Measurements from ENCODE around the gene TSPAN16. TPM values are rescaled to one million over a fixed set of nuclear protein-coding genes. Genes with fewer than 3 reads are reported as not detected.
A peak's percentile ranks its signal among the peaks of the same experiment; 100 is the strongest.
"Not testable (repeated sequence)": the region's sequence is repeated elsewhere in the genome, so short reads cannot be mapped to it uniquely, and the experiment has no call there.

The TSPAN16 gene
- total RNA-seq, 1 donor from 2014 or later: not detected

DNA sequence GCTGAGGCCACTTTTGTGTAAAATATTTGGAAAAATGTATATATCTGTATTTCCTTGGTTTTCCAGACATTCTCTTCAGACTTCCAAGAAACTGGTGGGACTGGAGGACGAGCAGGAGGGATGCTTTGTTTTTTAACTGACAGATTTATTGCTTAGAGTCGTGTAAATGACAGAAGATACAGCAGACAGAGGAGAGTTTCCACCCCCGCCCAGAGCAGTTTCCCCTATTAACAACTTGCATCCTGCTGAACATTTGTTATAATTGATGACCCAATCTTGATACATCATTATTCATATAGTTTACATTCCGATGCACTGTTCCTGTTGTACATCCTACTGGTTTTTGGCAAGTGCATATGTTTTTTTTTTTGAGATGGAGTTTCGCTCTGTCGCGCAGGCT is 26.6 kb upstream of the TSPAN16 start:
- no peak for ATAC-seq

DNA sequence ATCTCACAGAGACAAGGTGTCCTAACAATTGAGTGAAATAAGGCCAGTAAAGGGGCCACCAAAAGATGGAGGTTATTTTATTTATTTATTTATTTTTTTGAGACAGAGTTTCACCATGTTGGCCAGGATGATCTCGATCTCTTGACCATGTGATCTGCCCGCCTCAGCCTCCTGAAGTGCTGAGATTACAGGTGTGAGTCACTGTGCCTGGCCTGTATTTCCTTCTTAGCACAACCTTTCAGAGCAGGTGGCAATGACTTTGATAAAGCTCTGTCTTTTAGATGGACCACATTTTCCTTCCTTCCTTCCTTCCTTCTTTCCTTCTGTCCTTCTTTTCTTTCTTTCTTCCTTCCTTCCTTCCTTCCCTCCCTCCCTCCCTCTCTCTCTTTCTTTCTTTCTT is 22.7 kb upstream of the TSPAN16 start:
- no peak for ATAC-seq

DNA sequence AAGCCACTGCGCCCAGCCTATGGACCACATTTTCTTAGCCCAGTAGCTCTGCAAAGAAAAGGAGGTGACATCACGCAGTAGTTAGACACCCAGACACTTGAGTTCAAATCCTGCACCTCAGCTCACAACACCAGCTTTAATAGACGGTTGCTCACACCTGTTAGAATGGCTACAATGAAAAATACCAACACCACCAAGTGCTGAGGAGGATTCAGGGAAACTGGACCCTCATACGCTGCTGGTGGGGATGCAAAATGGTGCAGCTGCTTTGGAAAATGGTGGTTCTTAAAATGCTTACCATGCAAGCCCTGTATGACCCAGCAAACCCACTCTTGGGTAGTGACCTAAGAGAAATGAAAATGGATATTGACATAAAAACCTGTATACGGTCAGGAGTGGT is 22.0 kb upstream of the TSPAN16 start:
- ATAC-seq: no peak

DNA sequence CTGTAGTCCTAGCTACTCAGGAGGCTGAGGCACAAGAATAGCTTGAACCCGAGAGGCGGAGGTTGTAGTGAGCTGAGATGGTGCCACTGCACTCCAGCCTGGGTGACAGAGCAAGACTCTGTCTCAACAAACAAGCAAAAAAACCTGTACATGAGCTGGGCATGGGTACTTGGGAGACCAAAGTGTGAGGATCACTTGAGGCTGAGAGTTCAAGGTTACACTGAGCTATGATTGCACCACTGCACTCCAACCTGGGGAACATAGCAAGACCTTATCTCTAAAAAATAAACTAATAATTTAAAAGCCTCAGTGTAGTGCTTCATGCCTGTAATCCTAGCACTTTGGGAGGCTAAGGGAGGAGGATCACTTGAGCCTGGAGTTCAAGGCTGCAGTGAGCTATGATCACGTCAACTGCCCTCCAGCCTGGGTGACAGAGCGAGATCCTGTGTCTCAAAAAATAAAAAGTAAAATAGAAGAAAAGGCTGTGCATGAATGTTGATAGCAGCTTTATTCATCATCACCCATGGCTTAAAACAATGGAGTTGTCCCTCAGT is 21.4 kb upstream of the TSPAN16 start:
- ATAC-seq: no peak

DNA sequence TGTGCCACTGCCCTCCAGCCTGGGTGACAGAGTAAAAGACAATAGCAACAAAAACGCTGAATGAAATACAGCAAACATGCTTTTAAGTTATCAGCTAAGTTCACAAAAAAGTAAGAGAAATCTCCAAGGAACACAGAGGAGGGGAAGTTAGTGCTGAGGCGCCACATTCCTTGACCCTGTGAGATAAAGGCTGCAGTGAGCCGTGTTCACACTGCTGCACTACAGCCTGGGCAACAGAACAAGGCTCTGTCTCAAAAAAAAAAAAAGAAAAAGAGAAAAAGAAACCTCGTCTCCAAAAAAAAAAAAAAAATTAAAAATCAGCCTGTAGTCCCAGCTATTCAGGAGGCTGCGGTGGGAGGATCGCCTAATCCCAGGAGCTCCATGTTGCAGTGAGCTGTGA is 17.3 kb upstream of the TSPAN16 start:
- no peak for ATAC-seq

DNA sequence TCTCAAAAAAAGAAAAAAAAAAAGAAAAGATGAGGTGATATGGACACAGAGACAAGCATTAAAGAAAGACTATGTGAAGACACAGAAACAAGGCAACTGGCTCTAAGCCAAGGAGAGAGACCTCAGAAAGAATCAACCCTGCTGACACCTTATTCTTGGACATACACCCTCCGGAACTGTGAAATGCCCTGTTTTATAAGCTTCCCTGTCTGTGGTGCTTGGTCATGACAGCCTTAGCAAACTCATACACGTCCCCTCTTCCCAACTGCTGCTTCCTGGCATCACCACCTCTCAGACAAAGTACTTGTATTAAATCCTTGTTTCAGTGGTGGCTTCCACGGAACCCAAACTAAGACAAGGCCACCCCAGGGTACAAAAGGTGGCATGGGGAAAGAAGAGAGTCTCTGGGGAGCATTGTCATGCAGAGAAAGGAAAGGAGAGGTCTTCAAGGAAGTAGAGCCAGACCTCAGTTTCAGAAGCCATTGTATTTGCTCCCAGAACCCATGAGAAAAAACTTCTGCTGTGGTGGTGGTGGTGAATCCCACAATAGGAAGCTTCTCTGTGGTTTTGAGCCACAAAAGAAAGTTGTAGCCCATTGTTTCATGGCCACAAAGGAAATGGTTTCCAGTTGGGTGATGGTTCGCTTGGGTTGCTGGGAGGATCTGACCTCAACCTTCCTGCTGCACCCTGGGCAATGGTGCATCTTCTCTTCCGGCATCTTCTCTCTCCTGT is 16.3 kb upstream of the TSPAN16 start:
- peak; percentile 49 for ATAC-seq

DNA sequence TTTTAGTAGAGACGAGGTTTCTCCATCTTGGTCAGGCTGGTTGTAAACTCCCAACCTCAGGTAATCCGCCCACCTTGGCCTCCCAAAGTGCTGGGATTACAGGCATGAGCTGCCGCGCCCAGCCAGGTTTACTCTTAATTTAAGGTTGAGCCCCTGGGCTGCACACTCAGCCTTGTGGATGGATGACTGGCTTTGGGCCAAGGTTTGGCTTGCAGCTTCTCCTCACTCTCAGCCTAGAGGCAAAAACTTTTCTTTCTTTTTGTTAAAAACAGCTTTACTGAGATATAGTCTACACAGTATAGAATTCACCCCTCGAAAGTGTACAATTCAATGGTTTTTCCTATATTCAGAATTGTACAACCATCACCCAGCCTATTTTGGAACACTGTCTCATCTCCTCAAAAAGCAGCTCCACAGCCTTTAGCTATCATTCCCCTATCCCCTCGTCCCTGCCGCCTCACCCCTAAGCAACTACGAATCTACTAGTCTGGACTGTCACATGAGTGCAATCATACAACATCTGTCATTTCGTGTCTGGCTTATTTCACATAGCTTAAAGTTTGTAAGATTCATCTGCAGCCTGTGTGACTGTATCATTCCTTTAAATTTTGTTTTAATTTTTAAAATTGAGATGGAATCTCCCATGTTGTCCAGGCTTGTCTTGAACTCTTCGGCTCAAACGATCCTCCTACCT is 14.5 kb upstream of the TSPAN16 start:
- peak; percentile 27 for ATAC-seq

DNA sequence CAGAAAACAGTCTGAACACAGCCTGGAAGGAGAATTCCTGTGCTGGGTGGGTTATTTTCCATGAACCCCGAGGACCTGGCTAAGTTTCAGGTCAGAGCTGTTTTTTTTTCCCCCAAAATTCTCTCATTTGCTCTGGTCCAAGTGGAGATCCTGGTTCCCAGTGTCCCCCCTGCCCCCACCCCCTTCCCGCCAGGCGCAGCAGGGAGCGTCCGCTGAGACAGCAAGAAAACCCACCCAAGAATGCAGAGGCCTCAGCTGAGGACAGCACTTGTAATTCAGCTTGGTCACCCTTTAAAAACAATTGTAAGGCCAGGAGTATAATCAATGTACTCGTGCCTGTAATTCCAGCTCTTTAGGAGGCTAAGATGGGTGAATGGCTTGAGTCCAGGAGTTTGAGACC is 11.4 kb upstream of the TSPAN16 start:
- no peak for ATAC-seq

DNA sequence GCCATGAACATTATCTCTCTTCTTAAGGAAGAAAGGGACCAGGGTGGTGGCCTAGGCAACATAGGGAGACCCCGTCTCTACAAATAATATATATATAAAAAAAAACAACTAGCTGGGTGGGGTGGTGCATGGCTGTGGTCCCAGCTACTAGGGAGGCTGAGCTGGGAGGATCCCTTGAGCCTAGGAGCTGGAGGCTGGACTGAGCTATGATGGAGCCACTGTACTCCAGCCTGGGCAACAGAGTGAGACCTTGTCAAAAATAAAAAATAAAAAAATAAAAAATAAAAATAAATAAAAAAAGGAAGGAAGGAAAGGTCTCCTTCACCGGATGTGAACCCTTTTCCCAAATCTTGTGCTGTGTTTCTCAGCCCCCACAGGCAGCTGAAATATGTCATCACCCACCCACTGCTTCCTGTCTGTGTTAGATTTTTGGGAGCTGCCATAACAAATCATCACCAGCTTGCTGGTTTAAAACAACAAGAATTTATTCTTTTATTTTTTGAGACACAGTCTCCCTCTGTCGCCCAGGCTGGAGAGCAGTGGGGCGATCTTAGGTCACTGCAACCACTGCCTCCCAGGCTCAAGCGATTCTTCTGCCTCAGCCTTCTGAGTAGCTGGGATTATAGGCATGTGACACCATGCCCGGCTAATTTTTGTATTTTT is 9.5 kb upstream of the TSPAN16 start:
- no peak for ATAC-seq

DNA sequence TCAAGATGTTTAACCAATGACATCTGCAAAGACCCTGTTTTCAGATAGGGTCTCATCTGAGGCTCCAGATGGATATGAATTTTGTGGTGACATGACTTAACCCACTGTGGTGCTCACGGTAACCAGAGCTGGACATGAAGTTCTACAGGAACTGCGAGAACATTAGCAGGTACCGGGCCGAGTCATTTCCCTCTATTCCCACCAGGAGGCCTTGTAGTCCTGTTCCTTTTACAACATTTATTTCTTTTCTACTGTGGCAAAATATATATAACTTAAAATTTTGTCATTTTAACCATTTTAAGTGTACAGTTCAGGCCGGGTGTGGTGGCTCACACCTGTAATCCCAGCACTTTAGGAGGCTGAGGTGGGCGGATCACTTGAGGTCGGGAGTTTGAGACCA is 7.6 kb upstream of the TSPAN16 start:
- no peak for ATAC-seq

DNA sequence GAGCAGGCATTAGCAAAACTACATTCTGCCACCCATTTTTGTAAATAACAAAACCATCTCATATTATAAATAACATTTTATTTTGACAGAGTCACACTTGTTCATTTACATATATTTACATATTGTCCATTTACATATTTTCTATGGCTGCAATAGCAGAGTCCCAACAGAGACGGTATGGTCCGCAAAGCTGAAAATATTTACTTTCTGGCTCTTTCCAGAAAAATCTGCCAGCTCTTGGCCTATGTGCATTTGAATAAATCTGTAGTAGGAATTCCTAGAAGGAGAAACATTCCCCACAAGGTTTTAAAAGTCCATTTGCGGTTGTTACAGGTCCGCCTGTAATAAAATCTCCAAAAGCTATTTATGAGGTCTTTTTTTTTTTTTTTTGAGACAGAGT is 5.7 kb upstream of the TSPAN16 start:
- ATAC-seq: no peak

DNA sequence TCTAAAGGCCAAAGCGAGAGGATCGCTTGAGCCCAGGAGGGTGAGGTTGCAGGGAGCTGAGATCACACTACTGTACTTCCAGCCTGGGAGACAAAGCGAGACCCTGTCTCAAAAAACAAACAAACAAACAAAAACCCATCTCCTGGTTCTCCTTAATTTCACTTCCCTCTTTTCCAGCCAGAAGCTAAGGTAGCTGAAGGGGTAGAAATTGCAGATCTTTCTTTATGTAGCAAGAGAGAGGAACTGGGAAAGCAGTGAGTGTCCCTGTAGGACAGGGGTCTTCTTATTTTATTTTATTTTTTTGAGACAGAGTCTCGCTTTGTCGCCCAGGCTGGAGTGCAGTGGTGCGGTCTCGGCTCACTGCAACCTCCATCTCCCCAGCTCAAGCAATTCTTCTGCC is 4.5 kb upstream of the TSPAN16 start:
- ATAC-seq: no peak

DNA sequence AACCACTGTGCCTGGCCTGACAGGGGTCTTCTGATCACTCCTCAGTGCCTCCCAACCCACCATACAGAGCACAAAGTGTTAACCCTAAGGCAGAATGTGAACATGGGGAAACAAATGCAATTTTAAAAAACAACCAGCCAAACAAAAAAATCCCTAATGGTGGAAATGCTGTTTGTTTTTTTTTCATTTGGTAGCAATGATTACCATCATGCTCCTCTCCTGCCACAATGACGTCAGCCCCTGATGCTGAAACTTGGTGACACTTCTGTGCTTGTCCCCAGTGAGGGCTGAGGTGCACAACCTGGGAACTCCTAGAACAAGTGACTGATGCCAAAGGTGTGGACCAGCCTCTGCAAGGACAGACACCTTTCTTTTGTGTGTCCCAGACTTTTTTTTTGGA is 4.0 kb upstream of the TSPAN16 start:
- ATAC-seq: no peak

DNA sequence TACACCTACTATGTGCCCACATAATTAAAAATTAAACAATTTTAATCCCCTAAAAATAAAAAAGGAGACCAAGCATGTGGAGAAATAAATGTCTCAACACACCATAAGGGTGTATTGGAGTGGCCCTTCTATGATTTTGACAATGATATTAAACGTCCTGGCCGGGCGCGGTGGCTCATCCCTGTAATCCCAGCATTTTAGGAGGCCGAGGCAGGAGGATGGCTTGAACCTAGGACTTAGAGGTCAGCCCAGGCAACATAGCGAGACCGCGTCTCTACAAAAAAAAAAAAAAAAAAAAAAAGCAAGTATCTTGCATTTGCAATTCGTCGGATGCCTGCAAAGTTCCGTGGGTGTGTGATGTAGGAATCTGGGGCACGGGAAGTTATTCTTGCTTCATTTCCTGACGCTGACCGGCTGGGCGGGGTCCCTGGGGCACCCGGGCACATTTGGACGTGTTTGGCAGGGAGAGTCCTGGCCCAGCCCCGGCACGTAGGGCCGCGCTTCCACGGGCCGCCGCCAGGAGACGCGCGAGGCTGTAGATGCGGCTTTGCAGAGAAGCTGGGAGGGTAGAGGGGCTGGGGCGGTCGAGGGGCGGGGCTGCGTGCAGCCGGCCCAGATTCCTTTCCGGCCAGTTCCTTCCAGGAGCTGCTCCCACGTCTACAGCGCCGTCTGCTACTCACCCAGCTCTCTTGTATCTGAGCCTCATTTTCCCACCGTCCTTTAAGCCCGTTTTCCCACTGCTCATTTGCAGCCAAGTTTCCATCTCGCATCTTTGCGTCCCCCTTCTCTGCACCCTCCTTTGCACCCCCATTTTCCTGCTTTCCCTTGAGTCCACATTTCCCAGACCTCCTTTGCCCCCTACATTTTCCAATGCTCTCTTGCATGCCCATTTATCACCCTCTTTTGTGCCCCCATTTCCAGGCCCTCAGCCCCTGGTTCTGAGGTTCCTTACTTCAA is 2.2 kb upstream of the TSPAN16 start:
- peak; percentile 98 for ATAC-seq

DNA sequence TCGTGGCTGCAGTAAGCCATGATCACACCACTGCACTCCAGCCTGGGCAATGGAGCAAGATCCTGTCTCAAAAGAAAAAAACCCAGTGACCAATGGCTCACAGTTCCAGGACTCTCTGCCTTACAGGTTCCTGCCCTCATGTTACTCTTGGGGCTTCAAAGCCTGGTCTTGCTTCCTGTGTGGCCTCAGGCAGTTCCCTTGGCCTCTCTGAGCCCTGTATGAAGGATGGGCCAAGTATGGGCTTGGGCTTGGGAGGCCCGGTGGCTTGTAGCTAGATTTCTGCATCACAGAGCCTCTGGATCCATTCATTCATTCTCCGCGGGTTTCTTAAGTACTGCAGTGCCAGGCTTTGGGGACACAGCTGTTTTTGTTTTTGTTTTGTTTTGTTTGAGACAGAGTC is 780 bp upstream of the TSPAN16 start:
- no peak for ATAC-seq

DNA sequence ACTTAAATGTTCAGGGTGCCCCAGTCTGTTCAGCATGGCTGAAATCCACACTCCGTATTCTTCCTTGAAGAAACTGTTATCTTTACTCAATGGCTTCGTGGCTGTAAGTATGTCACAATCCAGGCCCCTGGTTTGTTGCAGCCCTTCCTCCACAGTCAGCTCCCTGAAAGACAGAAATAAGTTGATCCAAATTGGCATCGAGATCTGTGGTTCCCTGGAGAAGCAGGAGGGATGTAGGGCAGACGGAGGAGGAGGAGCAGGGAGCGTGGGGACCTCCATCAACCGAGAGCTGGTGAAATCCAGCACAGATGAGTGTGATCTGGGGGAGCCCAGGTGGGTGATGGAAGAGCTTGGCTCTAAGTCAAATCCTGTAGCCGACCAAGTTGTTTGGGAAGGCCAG is 304 bp downstream of the TSPAN16 start:
- no peak for ATAC-seq

DNA sequence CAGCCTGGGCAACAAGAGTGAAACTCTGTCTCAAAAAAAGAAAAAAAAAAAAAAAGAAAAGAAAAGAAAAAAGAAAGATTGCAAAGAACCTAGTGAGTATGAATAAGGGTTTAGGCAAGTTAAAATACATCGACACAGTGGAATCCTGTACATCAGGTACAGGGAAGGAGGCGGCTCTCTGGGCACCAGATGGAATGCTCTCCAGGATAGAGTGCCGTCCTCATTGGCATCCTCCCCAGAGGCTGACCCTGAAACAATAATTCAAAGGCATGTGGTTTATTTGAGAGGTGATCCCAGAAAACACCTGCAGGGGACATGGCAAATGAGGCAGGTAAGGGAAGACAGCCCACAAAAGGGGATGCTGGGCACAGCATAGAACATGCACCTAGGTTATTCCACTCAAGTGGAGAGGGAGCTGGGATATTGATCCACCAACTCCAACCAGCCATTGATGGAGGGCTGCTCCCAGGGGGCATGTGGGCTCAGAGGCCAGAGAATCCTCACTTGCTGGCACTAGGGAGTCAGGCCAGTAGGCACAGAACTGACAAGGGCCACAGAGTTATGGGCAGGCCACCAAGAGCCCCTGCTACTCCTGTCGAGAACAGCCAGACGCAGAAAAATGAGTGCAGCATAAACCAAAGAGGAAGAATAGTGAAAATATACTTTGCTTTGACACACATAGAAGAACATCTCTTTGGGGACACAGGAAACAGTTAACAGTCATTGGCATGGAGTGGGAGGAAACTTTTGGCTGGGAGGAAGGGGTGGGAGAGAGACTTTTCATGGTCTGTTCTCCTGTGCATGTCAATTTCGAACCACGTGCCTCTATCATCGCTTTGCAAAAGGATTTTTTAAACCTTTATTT is 4.2 kb downstream of the TSPAN16 start:
- no peak for ATAC-seq

DNA sequence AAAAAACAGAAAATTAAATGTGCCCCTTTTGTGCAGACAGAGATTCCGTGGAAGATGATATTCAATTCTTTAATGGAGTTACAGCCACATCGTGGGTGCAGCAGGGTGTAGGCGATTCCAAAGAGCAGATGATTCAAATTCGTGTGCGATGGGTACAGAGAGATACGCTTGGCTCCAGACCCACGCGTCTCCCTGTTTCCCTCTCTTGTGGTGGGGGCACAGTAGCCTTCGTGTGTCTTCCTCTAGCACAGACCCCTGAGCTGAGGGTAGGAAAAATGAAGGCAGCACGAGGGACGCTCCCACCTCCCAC is 4.8 kb downstream of the TSPAN16 start:
- ATAC-seq: no peak

DNA sequence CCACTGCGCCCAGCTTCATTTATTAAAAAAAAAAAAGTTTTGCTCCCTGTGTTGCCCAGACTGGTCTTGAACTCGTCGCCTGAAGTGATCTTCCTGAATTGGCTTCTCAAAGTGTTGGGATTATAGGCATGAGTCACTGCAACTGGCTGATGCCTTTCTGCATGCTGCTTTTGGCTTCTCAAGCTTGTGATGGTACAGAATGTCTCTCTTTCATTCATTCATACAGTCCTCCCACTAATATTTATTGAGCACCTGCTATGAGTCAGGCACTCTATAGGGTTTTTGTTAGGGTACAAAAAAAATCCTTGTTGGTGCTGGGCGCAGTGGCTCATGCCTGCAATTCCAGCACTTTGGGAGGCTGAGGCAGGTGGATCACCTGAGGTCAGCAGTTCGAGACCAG is 9.0 kb downstream of the TSPAN16 start:
- peak; percentile 60 for ATAC-seq

DNA sequence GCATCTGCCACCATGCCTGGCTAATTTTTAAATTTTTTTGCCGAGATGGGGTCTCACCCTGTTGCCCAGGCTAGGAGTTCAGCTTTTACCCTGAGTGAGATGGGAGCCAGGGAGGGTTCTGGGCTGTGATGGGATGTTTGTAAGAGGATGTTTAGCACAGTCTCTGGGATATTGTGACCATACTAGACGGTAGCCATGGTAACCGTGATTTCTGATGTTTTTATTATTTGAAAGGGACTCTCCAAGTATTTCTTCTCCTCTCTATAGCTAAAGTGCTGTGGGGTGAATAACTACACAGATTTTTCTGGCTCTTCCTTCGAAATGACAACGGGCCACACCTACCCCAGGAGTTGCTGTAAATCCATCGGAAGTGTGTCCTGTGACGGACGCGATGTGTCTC is 10.4 kb downstream of the TSPAN16 start:
- no peak for ATAC-seq

DNA sequence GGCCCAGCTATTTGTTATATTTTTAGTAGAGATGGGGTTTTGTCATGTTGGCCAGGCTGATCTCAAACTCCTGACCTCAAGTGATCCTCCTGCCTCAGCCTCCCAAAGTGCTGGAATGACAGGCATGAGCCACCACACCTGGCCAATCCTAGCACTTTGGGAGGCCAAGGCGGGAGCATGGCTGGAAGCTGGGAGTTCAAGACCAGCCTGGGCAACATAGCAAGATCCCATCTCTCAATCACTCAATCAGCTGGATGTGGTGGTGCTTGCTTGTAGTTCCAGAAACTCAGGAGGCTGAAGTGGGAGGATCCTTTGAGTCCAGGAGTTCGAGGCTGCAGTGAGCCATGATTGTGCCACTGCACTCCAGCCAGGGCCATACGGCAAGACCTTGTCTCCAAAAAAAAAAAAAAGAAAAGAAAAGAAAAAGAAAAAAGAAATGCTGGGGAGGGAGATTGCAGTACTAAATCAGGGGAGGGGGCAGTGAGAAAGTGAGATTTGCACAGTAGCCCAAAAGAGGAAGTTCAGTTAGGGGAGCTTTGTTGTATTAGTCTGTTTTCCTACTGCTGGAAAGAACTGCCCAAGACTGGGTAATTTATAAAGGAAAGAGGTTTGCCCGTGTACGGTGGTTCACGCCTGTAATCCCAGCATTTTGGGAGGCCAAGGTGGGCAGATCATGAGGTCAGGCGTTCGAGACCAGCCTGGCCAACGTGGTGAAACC is 24.5 kb downstream of the TSPAN16 start:
- not testable (repeated sequence) for ATAC-seq

Measured in esophagus mucosa (tissue), 1 donor.